HG02884 (cell line): ENCODE measurements around the gene SRGAP1.
A peak's percentile ranks its signal among the peaks of the same experiment; 100 is the strongest.
"Not testable (repeated sequence)": the region's sequence is repeated elsewhere in the genome, so short reads cannot be mapped to it uniquely, and the experiment has no call there.

ENCODE experiments used
- ATAC-seq: cut with Tn5 transposase; IDR thresholded peaks from one replicate; pipeline ENCODE4 v1.9.1; 2021; ENCODE audit warnings: mild to moderate bottlenecking, moderate library complexity; ENCODE audit not compliant: unreplicated experiment

SRGAP1 gene

GRCh38 chr12:63836936-63837335 lies 7.6 kb upstream of the SRGAP1 start:
- ATAC-seq, result no peak

- ATAC-seq, result no peak
Observed at GRCh38 chr12:63838411-63838810, 6.1 kb upstream of the SRGAP1 start.

GRCh38 chr12:63841011-63841410 lies 3.5 kb upstream of the SRGAP1 start:
- no peak for ATAC-seq

- no peak for ATAC-seq
Observed at GRCh38 chr12:63841571-63841970, 2.9 kb upstream of the SRGAP1 start.

- ATAC-seq, result not testable (repeated sequence)
Observed at GRCh38 chr12:63842750-63843149, 1.8 kb upstream of the SRGAP1 start.

- no peak for ATAC-seq
Observed at GRCh38 chr12:63843254-63843720, 1.2 kb upstream of the SRGAP1 start.

- peak; percentile 94 for ATAC-seq
Observed at GRCh38 chr12:63843721-63844390, 644 bp upstream of the SRGAP1 start.

- no peak for ATAC-seq
Observed at GRCh38 chr12:63845726-63846125, 1.2 kb downstream of the SRGAP1 start.

GRCh38 chr12:63846238-63846967 lies 1.9 kb downstream of the SRGAP1 start:
- ATAC-seq, result no peak

- no peak for ATAC-seq
Observed at GRCh38 chr12:63848450-63848849, 4.0 kb downstream of the SRGAP1 start.

- no peak for ATAC-seq
Observed at GRCh38 chr12:63849106-63849620, 4.7 kb downstream of the SRGAP1 start.

- no peak for ATAC-seq
Observed at GRCh38 chr12:63849641-63850040, 5.1 kb downstream of the SRGAP1 start.

- no peak for ATAC-seq
Observed at GRCh38 chr12:63853978-63854377, 9.5 kb downstream of the SRGAP1 start.

- no peak for ATAC-seq
Observed at GRCh38 chr12:63855299-63855698, 10.8 kb downstream of the SRGAP1 start.

- no peak for ATAC-seq
Observed at GRCh38 chr12:63857771-63858670, 13.5 kb downstream of the SRGAP1 start.

- not testable (repeated sequence) for ATAC-seq
Observed at GRCh38 chr12:63859880-63860279, 15.4 kb downstream of the SRGAP1 start.

GRCh38 chr12:63862187-63862968 lies 17.9 kb downstream of the SRGAP1 start:
- no peak for ATAC-seq

GRCh38 chr12:63862969-63863230 lies 18.4 kb downstream of the SRGAP1 start:
- ATAC-seq, result no peak

- ATAC-seq, result no peak
Observed at GRCh38 chr12:63863658-63864453, 19.4 kb downstream of the SRGAP1 start.

GRCh38 chr12:63864454-63864706 lies 19.9 kb downstream of the SRGAP1 start:
- ATAC-seq, result no peak
